Measurements from ENCODE around the gene USO1. TPM values are rescaled to one million over a fixed set of nuclear protein-coding genes. Genes with fewer than 3 reads are reported as not detected.
"Not testable (repeated sequence)": the region's sequence is repeated elsewhere in the genome, so short reads cannot be mapped to it uniquely, and the experiment has no call there.

The USO1 gene
- total RNA-seq, 3 donors from 2014 or later = 44.3 to 65.8 (median 55.9) TPM

- no peak for ATAC-seq
- Histone ChIP-seq H3K4me3 (no peak overlapping the region), H3K9me3 (no peaks in the 10 kb centered on the region), H3K4me1 (ENCODE audit: low read depth) (no peaks in the 10 kb centered on the region), H3K36me3 (ENCODE audit: low read depth) (no peaks in the 10 kb centered on the region)
- TF ChIP-seq, protein P1, sequence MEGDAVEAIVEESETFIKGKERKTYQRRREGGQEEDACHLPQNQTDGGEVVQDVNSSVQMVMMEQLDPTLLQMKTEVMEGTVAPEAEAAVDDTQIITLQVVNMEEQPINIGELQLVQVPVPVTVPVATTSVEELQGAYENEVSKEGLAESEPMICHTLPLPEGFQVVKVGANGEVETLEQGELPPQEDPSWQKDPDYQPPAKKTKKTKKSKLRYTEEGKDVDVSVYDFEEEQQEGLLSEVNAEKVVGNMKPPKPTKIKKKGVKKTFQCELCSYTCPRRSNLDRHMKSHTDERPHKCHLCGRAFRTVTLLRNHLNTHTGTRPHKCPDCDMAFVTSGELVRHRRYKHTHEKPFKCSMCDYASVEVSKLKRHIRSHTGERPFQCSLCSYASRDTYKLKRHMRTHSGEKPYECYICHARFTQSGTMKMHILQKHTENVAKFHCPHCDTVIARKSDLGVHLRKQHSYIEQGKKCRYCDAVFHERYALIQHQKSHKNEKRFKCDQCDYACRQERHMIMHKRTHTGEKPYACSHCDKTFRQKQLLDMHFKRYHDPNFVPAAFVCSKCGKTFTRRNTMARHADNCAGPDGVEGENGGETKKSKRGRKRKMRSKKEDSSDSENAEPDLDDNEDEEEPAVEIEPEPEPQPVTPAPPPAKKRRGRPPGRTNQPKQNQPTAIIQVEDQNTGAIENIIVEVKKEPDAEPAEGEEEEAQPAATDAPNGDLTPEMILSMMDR (IDR thresholded peaks at IDR 0.05) = no peak
- intact Hi-C loops (cut with DNase I, micrococcal nuclease) = no loop called here
- no peak for DNase-seq
Observed at GRCh38 chr4:75714704-75715103, 9.7 kb upstream of the USO1 start.

DNA sequence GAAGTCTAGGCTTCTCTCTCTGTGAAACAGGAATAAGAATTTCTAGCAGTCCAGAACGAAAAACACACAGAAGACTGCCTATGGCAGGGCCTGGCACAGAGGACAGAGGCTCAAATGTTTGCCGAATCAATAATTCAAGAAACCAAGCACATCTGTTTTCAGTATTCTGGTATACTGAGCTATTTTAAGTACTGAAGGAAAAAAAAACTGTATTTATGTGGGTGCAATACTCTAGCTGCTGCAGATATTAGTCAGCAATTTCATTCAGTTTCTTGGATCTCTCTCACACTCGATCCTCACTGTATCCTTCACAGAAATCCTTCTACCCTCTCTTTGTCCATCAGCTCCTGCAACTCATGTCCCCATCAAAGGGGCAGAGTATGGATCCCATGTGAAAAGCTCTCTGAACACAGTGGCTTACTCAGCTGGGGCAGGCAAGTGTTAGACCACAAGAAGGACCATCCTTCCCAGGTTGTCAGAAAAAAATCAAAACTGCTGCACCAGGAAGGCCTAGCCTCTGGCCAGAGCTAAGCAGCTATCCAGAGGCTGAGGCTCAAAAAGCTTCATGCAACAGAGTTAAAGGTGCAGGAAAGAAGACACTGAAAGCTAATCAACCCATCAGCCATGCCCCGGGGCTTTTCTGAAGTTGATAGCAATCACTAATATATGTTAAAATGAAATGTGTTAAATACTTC, 9.1 kb upstream of the USO1 start:
- no peaks in the 10 kb centered on the region for H3K9me3 ChIP-seq
- no peak overlapping the region for H3K4me3 ChIP-seq
- H3K36me3 ChIP-seq (ENCODE audit: low read depth) = no peaks in the 10 kb centered on the region
- ATAC-seq (no peak), DNase-seq (no peak)
- intact Hi-C loops (cut with DNase I, micrococcal nuclease) = no loop called here
- no peaks in the 10 kb centered on the region for H3K4me1 ChIP-seq (ENCODE audit: low read depth)
- TF ChIP-seq, protein P1 (IDR thresholded peaks at IDR 0.05) = no peak

- H3K4me1 ChIP-seq (ENCODE audit: low read depth); ATAC-seq; H3K9me3 ChIP-seq; intact Hi-C loops (cut with DNase I, micrococcal nuclease); DNase-seq; H3K4me3 ChIP-seq; H3K36me3 ChIP-seq (ENCODE audit: low read depth): not testable (repeated sequence)
Observed at GRCh38 chr4:75716054-75716453, 8.3 kb upstream of the USO1 start.

GRCh38 chr4:75717408-75717807, 7.0 kb upstream of the USO1 start:
- ATAC-seq (no peak), DNase-seq (no peak)
- H3K4me3 ChIP-seq = no peak overlapping the region
- TF ChIP-seq, protein P1 (IDR thresholded peaks at IDR 0.05) = no peak
- no peaks in the 10 kb centered on the region for H3K4me1 ChIP-seq (ENCODE audit: low read depth)
- no peaks in the 10 kb centered on the region for H3K36me3 ChIP-seq (ENCODE audit: low read depth)
- H3K9me3 ChIP-seq = no peaks in the 10 kb centered on the region
- intact Hi-C loops (cut with DNase I, micrococcal nuclease) = no loop called here

DNA sequence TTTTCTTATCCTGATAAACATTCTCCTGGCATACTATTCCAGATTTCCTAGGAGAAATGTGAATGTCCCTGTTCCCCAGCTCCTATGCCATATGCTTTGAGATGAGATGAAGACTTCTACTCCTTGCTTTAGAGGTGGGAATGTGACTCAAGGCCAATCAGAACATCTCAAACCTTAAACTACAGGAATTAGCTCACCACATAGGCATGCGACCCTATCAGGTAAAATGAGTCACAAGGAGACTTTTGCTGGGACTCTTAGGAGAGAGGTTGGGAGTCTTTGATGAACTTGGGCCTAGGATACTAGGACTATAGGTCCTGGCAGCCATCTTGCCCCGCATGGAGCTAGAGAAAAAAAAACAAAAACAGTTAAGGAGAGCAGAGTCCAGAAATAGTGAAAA, 5.8 kb upstream of the USO1 start:
- intact Hi-C loops (cut with DNase I, micrococcal nuclease) = no loop called here
- no peak overlapping the region for H3K4me3 ChIP-seq
- peaks cover 8% of the 10 kb centered on the region for H3K4me1 ChIP-seq (ENCODE audit: low read depth)
- H3K36me3 ChIP-seq (ENCODE audit: low read depth) = no peaks in the 10 kb centered on the region
- TF ChIP-seq, protein P1 (IDR thresholded peaks at IDR 0.05) = no peak
- DNase-seq (no peak), ATAC-seq (no peak)
- no peaks in the 10 kb centered on the region for H3K9me3 ChIP-seq

DNA sequence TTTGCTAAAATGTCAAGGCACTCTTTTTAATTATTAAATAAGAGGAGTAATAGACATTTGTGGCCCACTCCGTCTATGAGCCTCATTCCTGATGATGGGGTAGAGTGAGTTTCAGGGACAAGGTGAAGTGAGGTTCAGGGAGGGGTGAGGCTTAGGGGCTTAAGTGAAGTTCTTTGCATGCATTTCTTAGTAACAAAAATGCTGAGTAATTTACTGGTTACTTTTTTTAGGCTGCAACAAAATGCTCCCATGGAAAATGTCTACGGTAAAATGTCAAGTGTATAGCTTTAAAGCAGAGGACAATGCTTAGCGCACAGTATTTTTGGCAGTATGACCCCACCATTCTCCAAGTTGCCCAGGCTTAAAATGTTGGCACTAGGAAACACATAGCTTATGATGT, 2.0 kb upstream of the USO1 start:
- DNase-seq (no peak), ATAC-seq (no peak)
- H3K4me3 ChIP-seq = no peak overlapping the region
- no peaks in the 10 kb centered on the region for H3K9me3 ChIP-seq
- intact Hi-C loops (cut with DNase I, micrococcal nuclease) = loop anchor here in 1 of 2 donors (5.0 kb wide), 1 partner anchor 50 kb away; the partner anchor contains the start of gene G3BP2
- H3K4me1 ChIP-seq (ENCODE audit: low read depth) = peaks cover 28% of the 10 kb centered on the region
- TF ChIP-seq, protein P1 (IDR thresholded peaks at IDR 0.05) = no peak
- no peaks in the 10 kb centered on the region for H3K36me3 ChIP-seq (ENCODE audit: low read depth)
